HG02763 (cell line): ENCODE data around the gene AFAP1L1.
"Not testable (repeated sequence)": the region's sequence is repeated elsewhere in the genome, so short reads cannot be mapped to it uniquely, and the experiment has no call there.

Experiments
- ATAC-seq: cut with Tn5 transposase; IDR thresholded peaks from one replicate; pipeline ENCODE4 v1.9.1; 2021; ENCODE audit warnings: mild to moderate bottlenecking, moderate library complexity; ENCODE audit not compliant: unreplicated experiment

AFAP1L1 gene

DNA sequence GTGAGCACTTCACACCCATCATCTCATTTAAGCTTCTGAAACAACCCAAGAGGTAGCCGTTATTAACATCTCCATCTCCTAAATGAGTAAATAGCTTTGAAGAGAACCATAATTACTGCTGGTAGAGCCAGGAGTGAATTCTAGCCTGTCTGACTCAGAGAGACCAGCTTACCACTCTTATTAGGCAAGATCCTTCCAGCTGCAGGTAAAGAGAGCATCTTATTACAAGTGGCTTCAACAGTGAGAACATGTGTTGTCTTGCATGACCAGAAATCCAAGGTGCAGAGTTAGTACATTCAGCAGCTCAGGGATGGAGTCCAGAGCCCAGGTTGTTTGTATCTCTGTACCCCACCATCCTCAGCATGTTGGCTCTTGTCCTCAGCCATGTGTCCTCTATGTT, 10.9 kb upstream of the AFAP1L1 start:
- no peak for ATAC-seq

DNA sequence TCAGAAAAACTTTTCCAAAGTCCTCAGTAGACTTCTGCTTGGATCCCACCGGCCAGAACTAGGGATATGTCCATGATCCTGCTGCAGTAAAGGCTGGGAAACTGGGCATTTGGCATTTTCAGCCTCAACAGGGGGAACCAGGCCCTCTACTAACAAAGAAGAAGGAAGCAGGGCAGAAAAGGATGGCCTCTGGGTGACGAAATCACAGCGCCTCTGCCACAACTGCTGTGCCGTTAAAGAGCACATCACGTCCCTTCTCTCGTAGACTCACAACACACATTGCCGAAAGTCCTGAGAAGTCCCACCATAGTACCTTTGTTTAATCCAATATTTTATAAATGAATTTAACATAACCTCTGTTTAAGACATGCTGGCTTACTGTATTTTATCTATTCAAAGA, 10.4 kb upstream of the AFAP1L1 start:
- ATAC-seq = no peak

GRCh38 chr5:149262315-149262714, 9.3 kb upstream of the AFAP1L1 start:
- no peak for ATAC-seq

GRCh38 chr5:149264439-149265067, 7.1 kb upstream of the AFAP1L1 start:
- ATAC-seq = peak; percentile 95

GRCh38 chr5:149265068-149265465, 6.6 kb upstream of the AFAP1L1 start:
- no peak for ATAC-seq

DNA sequence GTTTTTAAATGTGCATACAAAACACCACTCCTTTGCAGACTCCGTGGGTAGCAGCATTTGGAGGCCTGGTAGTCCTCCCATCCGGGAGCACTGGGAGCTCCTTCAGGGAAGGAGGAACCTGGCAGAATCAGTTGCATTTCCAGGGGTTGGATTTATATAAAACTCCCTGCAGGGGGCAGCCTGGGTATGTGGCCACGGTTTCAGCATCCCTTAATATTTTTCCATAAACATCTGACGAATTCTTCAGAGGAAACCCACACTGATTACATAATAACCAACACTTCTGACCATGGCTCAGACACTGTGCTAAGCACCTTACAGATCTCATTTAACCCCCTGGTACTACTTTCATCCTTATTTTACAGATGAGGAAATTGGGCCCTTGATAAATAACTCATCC, 6.1 kb upstream of the AFAP1L1 start:
- ATAC-seq = no peak

- no peak for ATAC-seq
Measured at GRCh38 chr5:149267241-149267973, 4.3 kb upstream of the AFAP1L1 start.

DNA sequence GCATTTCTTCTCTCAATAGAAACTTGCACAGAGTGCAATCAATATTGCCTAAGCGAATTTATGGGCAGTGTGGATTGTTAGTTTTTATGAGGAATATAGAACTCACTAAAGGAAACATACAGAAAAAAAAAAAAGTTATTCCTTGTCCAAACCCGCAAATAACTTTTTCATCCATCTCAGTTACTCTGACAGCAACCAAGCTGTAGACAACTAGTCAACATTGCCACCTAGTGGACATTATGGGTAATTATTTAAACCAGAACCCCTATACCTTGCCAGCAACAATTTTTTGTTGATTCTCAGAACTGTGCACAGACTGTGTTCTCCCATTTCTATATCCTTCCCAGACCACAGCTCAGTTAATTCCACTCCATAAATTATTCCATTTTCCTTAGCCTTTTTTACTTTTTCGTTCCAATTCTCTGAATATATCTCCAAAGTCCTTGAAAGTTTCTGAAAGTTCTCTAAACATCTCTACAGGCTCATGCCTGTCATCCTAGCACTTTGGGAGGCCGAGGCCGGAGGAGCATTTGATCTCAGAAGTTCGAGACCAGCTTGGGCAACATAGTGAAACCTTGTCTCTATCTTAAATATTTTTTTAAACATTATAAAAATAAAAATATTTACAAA, 2.6 kb upstream of the AFAP1L1 start:
- ATAC-seq = no peak

GRCh38 chr5:149271195-149271715, 404 bp upstream of the AFAP1L1 start:
- ATAC-seq = no peak

- ATAC-seq = not testable (repeated sequence)
Measured at GRCh38 chr5:149272781-149273180, 1.1 kb downstream of the AFAP1L1 start.

GRCh38 chr5:149273237-149273636, 1.6 kb downstream of the AFAP1L1 start:
- no peak for ATAC-seq

DNA sequence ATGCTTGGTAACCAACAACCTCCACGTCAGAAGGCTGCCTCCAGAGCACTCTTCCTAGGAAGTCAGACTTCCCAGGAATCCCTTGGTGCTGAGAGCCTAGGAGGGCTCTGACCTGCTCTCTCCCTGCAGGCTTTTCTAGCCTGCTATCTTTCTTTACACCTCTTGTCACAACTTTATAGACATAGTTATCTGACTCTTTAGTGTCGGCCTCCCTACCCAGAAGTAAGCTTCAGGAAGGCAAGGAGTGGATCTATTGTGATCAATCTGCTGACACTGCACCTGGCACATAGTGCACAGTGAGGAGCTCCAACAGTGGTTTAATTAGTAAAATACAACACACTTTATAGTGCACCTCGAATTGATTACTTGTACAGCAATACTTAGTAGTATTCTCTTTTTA, 2.3 kb downstream of the AFAP1L1 start:
- ATAC-seq = no peak

GRCh38 chr5:149274939-149275338, 3.3 kb downstream of the AFAP1L1 start:
- ATAC-seq = no peak

DNA sequence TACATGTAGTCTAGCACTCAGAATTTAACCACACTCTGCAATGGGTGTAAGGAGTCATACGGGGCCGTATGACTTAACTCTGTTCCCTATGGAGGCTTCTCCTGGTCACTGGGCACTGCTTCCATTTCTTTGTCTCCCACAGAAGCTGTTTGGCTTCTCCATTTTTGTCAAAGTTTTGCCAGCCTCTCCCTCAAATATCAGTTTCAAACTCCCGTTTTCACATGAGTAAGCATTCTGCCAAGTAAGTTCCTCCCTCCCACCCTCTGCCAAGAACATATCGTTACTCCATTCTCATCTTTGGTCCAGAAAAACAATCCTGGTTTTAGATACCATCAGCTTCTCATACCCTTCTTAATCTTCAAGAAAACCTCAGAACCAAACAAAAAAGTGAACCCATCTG, 6.1 kb downstream of the AFAP1L1 start:
- no peak for ATAC-seq

DNA sequence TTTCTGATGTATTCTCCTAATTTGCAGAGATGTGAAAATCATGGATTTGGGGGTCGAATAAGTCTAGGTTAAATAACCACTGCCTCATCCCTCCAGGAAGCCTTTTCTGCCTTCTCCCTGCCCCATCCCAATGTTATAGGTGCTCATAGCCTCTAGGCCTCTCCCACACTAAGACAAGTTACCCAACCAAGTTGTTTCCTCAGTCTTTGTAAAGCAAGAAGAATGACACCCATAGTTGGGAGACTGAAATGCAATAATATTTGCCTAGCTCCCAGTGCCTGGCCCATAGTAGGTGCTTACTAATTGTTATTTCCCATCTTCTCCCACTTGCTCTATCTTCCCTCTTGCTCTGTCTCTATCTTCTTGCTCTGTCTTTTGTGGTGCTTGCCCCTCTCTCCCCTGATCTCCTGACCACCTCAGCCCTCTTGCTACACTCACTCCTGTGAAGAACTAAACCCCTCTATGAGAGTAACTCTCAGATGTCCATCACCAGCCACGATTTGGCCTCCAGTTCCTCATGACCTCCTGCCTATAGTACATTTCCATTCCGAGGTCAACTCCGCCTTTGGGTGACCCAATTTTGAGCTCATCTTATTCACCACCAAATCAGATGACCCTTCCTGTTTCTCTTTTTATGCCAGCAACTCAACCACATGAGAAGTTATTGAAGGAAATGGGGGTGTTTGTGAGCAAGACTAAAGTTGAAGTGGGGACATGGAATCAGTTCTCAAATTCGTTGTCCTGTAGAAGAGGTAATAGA, 7.0 kb downstream of the AFAP1L1 start:
- no peak for ATAC-seq

DNA sequence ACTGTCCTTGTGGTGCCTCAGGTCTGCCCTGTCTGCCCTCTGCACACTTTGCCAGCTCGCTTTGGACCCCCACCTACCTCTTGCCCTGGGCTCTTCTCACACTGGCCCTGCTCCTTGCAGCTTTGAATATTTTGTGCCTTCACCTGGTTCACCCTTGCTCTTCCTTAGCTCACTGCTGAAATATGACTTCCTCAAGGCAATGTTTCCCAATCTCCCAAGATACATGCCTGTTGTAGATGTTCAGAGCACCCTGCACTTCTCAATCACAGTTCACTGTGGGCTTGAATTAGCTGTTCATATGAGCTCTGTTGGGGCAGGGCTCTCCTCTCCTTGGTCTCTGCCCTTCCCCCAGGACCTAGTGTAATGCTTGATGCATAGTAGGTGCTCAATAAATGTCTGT, 8.0 kb downstream of the AFAP1L1 start:
- no peak for ATAC-seq

DNA sequence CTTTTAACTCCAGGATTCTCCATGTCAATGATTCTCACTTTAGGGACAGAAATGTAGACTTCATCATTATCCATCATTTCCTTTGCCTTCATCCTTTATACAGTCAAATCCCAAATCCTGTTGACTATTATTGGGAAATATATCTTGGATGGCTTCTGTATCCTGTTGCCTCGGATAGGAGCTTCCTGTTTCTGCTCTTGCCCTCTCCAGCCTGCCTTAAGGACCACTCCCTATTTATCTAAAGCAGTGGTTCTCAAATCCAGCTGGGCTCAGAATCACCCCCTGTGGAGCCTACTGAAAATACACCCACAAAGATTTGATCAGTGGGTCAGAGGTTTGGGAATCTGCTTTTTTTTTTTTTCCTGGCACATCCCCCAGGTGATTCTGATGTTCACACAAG, 8.5 kb downstream of the AFAP1L1 start:
- ATAC-seq = no peak

DNA sequence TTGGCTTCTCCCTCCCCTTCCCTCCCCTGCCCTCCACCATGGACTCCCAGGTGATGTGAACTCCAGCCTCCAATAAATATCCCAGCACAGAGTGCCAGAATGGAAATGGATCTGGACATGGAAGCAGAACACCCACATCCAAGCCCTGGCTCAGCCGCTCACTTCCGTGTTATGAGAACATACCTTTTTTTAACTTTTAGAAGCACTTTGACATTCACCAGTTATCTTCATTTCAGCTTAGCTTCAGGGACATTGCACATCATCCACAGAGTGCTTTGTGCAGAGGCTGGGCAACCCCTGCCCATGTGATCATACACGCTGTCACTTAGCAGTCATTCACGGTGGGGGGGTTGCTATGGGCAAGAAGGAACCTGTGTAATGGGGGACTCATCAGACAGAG, 9.1 kb downstream of the AFAP1L1 start:
- ATAC-seq = no peak

- ATAC-seq = no peak
Measured at GRCh38 chr5:149282027-149282965, 10.6 kb downstream of the AFAP1L1 start.

GRCh38 chr5:149282966-149283332, 11.3 kb downstream of the AFAP1L1 start:
- no peak for ATAC-seq
